HEK293T (cell line): ENCODE measurements around the gene NUDT4.

ENCODE experiments used
- BHLHE40 ChIP-seq: fragments of 450-650 bp; IDR thresholded peaks from 2 replicates; pipeline ENCODE4 v1.6.1; 2016; ENCODE audit warnings: mild to moderate bottlenecking, moderate library complexity, borderline replicate concordance
- CTBP1 ChIP-seq: fragments of 450-650 bp; IDR thresholded peaks from 2 replicates; pipeline ENCODE4 v1.6.1; 2016; ENCODE audit warnings: borderline replicate concordance
- FOXK2 ChIP-seq: fragments of 450-650 bp; IDR thresholded peaks from 2 replicates; pipeline ENCODE4 v1.6.1; 2016; ENCODE audit warnings: mild to moderate bottlenecking
- HDGF ChIP-seq: fragments of 450-650 bp; IDR thresholded peaks from 2 replicates; pipeline ENCODE4 v1.6.1; 2017; ENCODE audit warnings: antibody characterized with exemption, borderline replicate concordance
- SP1 ChIP-seq: fragments of 450-650 bp; IDR thresholded peaks from 2 replicates; pipeline ENCODE4 v1.6.1; 2017
- SUZ12 ChIP-seq: fragments of 450-650 bp; IDR thresholded peaks from 2 replicates; pipeline ENCODE4 v1.6.1; 2016; ENCODE audit warnings: mild to moderate bottlenecking
- TARDBP ChIP-seq: fragments of 450-650 bp; IDR thresholded peaks from 2 replicates; pipeline ENCODE4 v1.6.1; 2016

GRCh38 chr12:93442411-93443340 is 65.0 kb downstream of the NUDT4 start:
- TF ChIP-seq SUZ12 (no peak), TARDBP (no peak), SP1 (no peak), BHLHE40 (no peak), FOXK2 (no peak), HDGF (no peak), CTBP1 (no peak)
